Neutrophil (primary cell): ENCODE results near the gene PPP2R2C.

Experiments
- H3K27ac ChIP-seq: fragments of 200-600 bp; sonication (generic); 2 replicates; pipeline ENCODE4 v1.5.1; 2016; ENCODE audit warnings: mild to moderate bottlenecking, moderate library complexity
- H3K27me3 ChIP-seq: fragments of 200-600 bp; sonication (generic); 2 replicates; pipeline ENCODE4 v1.6.0; 2016; ENCODE audit warnings: mild to moderate bottlenecking
- H3K36me3 ChIP-seq: fragments of 200-600 bp; sonication (generic); 2 replicates; pipeline ENCODE4 v1.5.1; 2017
- H3K4me1 ChIP-seq, 2 experiments: fragments of 200-600 bp in 1 of 2; sonication (generic) in 1 of 2; 1 replicate in 1 of 2; 2 replicates in 1 of 2; pipeline versions ENCODE4 v1.5.1 to v1.6.1; 2013 to 2016; ENCODE audit warnings: low read depth in 1 of 2, low read length in 1 of 2, mild to moderate bottlenecking in 1 of 2, moderate library complexity in 1 of 2; ENCODE audit not compliant: control insufficient read depth in 1 of 2, insufficient read depth in 1 of 2
- H3K4me3 ChIP-seq, 2 experiments: fragments of 200-600 bp in 1 of 2; sonication (generic) in 1 of 2; 1 replicate in 1 of 2; 2 replicates in 1 of 2; pipeline ENCODE4 v1.5.1; 2013 to 2016; ENCODE audit warnings: low read depth in 1 of 2, low read length in 1 of 2, mild to moderate bottlenecking in 1 of 2, moderate library complexity in 1 of 2
- H3K9me3 ChIP-seq: fragments of 200-600 bp; sonication (generic); 2 replicates; pipeline ENCODE4 v1.5.1; 2016
- CTCF ChIP-seq: fragments of 200-600 bp; sonication (generic); IDR thresholded peaks from 2 replicates; pipeline ENCODE4 v1.5.1; 2016; ENCODE audit warnings: antibody characterized with exemption

The PPP2R2C gene

DNA sequence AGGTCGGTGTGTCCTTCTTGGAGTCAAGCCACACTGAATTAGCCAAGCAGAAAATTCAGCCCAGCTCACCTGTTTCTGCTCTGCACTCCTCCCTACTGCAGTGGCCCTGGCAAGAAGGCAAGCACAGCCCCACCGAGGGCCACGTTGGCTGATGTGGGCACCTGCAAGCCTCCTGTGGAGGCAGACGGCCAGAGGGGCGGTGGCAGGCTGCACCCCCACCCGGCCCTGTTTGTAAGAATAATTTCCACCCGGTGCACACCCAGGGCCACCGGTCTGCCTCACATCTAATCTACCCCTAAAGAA is 18.8 kb downstream of the PPP2R2C start:
- H3K27me3 ChIP-seq, result peaks cover 15% of the 10 kb centered on the region
- no peak for TF ChIP-seq CTCF
- no peak overlapping the region for H3K4me3 ChIP-seq
- H3K36me3 ChIP-seq, result no peaks in the 10 kb centered on the region
- H3K27ac ChIP-seq, result no peak overlapping the region
- H3K9me3 ChIP-seq, result no peaks in the 10 kb centered on the region
- H3K4me1 ChIP-seq, result no peaks in the 10 kb centered on the region

DNA sequence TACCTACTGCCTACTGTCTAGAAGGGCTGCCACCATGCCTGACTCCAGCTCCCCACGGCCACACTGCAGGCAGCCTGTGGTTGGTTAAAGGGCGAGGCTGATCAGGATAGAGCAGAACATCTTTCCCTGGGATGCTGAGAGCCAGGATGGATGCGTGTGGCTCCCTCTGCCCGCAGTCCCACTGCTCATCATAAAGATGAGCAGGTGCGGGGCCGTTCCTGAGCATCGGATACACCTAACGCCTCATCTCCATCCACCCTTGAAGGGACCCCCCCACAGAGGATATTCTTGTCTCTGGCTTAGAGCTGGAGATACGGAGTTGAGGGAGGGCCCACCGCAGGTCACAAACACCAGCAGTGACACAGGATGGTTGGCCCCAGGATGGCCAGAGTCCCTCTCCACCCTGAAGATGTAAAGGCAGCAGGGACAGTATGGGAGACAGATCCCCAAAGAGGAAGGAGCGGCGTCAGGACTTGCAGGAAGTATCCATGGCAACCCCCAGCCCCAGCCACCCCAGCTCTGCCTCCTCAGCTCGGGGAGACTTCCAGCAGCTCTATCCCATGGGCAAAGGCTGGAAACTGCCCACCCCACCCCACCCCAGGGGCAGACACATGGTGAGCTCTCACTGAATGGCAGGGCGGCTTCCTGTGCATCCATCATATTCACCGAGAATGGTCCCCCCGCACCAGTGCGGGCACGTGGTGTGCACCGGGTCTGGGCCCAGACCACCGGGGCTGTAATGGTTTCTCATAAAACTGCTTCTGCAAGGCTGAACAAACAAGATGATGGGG is 19.3 kb downstream of the PPP2R2C start:
- Histone ChIP-seq H3K4me1 (no peaks in the 10 kb centered on the region), H3K27me3 (peaks cover 10% of the 10 kb centered on the region), H3K4me3 (no peak overlapping the region), H3K27ac (no peak overlapping the region), H3K9me3 (no peaks in the 10 kb centered on the region), H3K36me3 (no peaks in the 10 kb centered on the region)
- no peak for TF ChIP-seq CTCF

GRCh38 chr4:6452116-6452896 is 20.1 kb downstream of the PPP2R2C start:
- peaks cover 0 to 5% of the 10 kb centered on the region in 2 experiments for H3K4me1 ChIP-seq
- H3K36me3 ChIP-seq, result no peaks in the 10 kb centered on the region
- H3K27me3 ChIP-seq, result peaks cover 9% of the 10 kb centered on the region
- no peak overlapping the region for H3K4me3 ChIP-seq
- TF ChIP-seq CTCF, result no peak
- no peak overlapping the region for H3K27ac ChIP-seq
- no peaks in the 10 kb centered on the region for H3K9me3 ChIP-seq

DNA sequence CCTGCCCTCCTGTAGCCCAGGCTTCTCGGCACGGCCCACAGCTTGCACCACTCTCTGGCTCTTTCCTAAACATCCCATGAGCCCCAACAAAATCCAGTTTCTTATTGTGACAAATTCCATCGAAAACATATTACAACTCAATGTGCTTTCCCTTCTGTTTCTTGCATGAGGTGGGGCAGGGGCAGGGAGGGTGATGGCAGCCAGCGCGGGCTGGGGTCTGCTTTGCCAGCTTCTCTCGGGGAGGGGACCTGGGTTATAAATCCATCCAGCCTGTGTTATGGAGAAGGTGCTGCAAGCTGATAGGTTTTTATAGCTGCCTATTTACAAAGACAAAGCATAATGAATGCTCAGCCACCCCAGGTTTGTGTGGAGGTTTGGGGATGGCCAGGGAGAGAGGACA is 21.1 kb downstream of the PPP2R2C start:
- Histone ChIP-seq H3K27ac (no peak overlapping the region), H3K4me3 (no peak overlapping the region), H3K27me3 (peaks cover 13% of the 10 kb centered on the region), H3K9me3 (no peaks in the 10 kb centered on the region), H3K36me3 (no peaks in the 10 kb centered on the region), H3K4me1 (peaks cover 0 to 5% of the 10 kb centered on the region in 2 experiments)
- no peak for TF ChIP-seq CTCF

DNA sequence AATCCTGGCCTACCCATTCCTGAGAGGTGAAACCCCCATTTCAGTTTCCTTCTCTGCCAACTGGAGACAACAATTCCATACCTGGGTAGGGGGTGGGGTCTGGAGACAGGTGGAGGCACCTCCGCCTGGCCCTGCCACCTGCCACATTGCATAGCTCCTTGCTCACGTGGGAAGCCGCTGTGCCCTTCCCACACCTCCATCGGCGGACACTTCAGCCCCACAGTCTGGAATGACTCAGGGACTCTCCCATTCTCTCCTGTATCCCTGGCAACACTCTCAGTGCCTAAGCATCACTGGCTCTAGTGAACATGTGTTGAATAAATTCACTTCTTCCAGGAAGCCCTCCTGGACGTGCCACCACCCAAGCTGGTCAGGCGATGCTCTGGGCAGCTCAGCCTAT is 21.7 kb downstream of the PPP2R2C start:
- Histone ChIP-seq H3K36me3 (no peaks in the 10 kb centered on the region), H3K4me3 (no peak overlapping the region), H3K9me3 (no peaks in the 10 kb centered on the region), H3K4me1 (peaks cover 0 to 5% of the 10 kb centered on the region in 2 experiments), H3K27me3 (peaks cover 10% of the 10 kb centered on the region), H3K27ac (no peak overlapping the region)
- TF ChIP-seq CTCF, result no peak
